OCI-LY1 (cell line): ENCODE data around the gene PPHLN1.
"Not testable (repeated sequence)": the region's sequence is repeated elsewhere in the genome, so short reads cannot be mapped to it uniquely, and the experiment has no call there.

Experiments
- H2AFZ ChIP-seq: fragments of 200-600 bp; sonication (generic), shearing (Covaris generic); 2 replicates; pipeline ENCODE4 v1.6.0; 2014; ENCODE audit warnings: antibody characterized with exemption, mild to moderate bottlenecking, low read length
- H3F3A ChIP-seq: fragments of 200-600 bp; sonication (generic), shearing (Covaris generic); 2 replicates; pipeline ENCODE4 v1.6.0; 2014; ENCODE audit warnings: mild to moderate bottlenecking, antibody characterized with exemption, low read length, moderate library complexity; ENCODE audit not compliant: insufficient read depth
- H3K27ac ChIP-seq: fragments of 200-600 bp; sonication (generic); 2 replicates; pipeline ENCODE4 v1.5.1; 2014; ENCODE audit warnings: low read length, mixed run types, mild to moderate bottlenecking, low read depth; ENCODE audit not compliant: poor library complexity, severe bottlenecking
- H3K27me3 ChIP-seq: fragments of 200-600 bp; sonication (generic); 2 replicates; pipeline ENCODE4 v1.6.0; 2014; ENCODE audit warnings: antibody characterized with exemption, mild to moderate bottlenecking, low read length, moderate library complexity; ENCODE audit not compliant: insufficient read depth
- H3K36me3 ChIP-seq: fragments of 200-600 bp; sonication (generic); 2 replicates; pipeline ENCODE4 v1.6.1; 2014; ENCODE audit warnings: mild to moderate bottlenecking, antibody characterized with exemption, low read length, moderate library complexity, mixed read lengths; ENCODE audit not compliant: insufficient read depth
- H3K4me1 ChIP-seq: fragments of 200-600 bp; sonication (generic); 2 replicates; pipeline ENCODE4 v1.5.1; 2014; ENCODE audit warnings: mild to moderate bottlenecking, low read length, moderate library complexity; ENCODE audit not compliant: insufficient read depth, severe bottlenecking
- H3K4me2 ChIP-seq: fragments of 200-600 bp; sonication (generic), shearing (Covaris generic); 2 replicates; pipeline ENCODE4 v1.6.1; 2014; ENCODE audit warnings: low read length
- H3K4me3 ChIP-seq: fragments of 200-600 bp; sonication (generic); 2 replicates; pipeline ENCODE4 v1.5.1; 2014; ENCODE audit warnings: low read length, low read depth, mild to moderate bottlenecking, mixed read lengths; ENCODE audit not compliant: poor library complexity, severe bottlenecking
- H3K79me2 ChIP-seq: fragments of 200-600 bp; shearing (Covaris generic); 2 replicates; pipeline ENCODE4 v1.6.1; 2016; ENCODE audit warnings: mixed run types, low read length, mixed read lengths; ENCODE audit not compliant: insufficient read depth
- H3K9ac ChIP-seq: fragments of 200-600 bp; sonication (generic), shearing (Covaris generic); 2 replicates; pipeline ENCODE4 v1.6.1; 2014; ENCODE audit warnings: mild to moderate bottlenecking, low read length, mixed read lengths
- H3K9me2 ChIP-seq: fragments of 200-600 bp; sonication (generic), shearing (Covaris generic); 2 replicates; pipeline ENCODE4 v1.6.1; 2014; ENCODE audit warnings: low read depth, mild to moderate bottlenecking, low read length, mixed read lengths
- H3K9me3 ChIP-seq: fragments of 200-600 bp; shearing (Covaris generic); 2 replicates; pipeline ENCODE4 v1.6.1; 2014; ENCODE audit warnings: low read length, mixed read lengths
- H4K20me1 ChIP-seq: fragments of 200-600 bp; sonication (generic), shearing (Covaris generic); 2 replicates; pipeline ENCODE4 v1.6.0; 2016; ENCODE audit warnings: mild to moderate bottlenecking, low read length; ENCODE audit not compliant: insufficient read depth
- EZH2 ChIP-seq: fragments of 200-600 bp; sonication (generic), shearing (Covaris generic); IDR thresholded peaks from 2 replicates; pipeline ENCODE4 v1.8.0; 2017; ENCODE audit warnings: borderline replicate concordance, mixed run types, mild to moderate bottlenecking, antibody characterized with exemption, low read length, moderate library complexity, mixed read lengths
- TF ChIP-seq, protein P1 (sequence below): fragments of 200-600 bp; sonication (generic), shearing (Covaris generic); IDR thresholded peaks from 2 replicates; pipeline ENCODE4 v1.5.1; 2017; ENCODE audit warnings: mild to moderate bottlenecking, antibody characterized with exemption, low read length, moderate library complexity, mixed read lengths

Gene PPHLN1

DNA sequence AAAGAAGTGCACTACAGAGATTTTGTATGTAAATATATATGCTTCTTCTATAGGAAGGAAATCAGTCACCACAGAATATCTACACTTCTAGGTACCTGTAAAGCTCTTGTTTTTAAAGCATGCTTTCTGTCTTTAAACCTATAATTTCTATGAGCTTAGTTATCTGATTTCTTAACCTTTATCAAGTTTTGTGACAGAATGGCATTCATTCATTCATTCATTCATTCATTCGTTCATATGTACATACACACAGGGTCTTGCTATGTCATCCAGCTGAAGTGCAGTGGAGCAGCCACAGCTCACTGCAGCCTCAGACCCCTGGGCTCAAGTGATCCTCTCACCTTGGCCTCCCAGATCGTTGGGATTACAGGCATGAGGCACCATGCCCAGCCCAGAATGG lies 16.1 kb downstream of the PPHLN1 start:
- no peak overlapping the region for H3K4me2 ChIP-seq
- no peaks in the 10 kb centered on the region for H3K9me3 ChIP-seq
- H3K27me3 ChIP-seq = no peaks in the 10 kb centered on the region
- TF ChIP-seq, protein P1, sequence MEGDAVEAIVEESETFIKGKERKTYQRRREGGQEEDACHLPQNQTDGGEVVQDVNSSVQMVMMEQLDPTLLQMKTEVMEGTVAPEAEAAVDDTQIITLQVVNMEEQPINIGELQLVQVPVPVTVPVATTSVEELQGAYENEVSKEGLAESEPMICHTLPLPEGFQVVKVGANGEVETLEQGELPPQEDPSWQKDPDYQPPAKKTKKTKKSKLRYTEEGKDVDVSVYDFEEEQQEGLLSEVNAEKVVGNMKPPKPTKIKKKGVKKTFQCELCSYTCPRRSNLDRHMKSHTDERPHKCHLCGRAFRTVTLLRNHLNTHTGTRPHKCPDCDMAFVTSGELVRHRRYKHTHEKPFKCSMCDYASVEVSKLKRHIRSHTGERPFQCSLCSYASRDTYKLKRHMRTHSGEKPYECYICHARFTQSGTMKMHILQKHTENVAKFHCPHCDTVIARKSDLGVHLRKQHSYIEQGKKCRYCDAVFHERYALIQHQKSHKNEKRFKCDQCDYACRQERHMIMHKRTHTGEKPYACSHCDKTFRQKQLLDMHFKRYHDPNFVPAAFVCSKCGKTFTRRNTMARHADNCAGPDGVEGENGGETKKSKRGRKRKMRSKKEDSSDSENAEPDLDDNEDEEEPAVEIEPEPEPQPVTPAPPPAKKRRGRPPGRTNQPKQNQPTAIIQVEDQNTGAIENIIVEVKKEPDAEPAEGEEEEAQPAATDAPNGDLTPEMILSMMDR = no peak
- TF ChIP-seq EZH2 = no peak
- H3K36me3 ChIP-seq = peaks cover 71% of the 10 kb centered on the region
- no peak overlapping the region for H2AFZ ChIP-seq
- H3K27ac ChIP-seq = no peak overlapping the region
- H3K79me2 ChIP-seq = peaks cover 66% of the 10 kb centered on the region
- H3K4me1 ChIP-seq = no peaks in the 10 kb centered on the region
- no peak overlapping the region for H3K9ac ChIP-seq
- H3F3A ChIP-seq = no peaks in the 10 kb centered on the region
- H3K9me2 ChIP-seq = no peaks in the 10 kb centered on the region
- no peak overlapping the region for H3K4me3 ChIP-seq
- no peaks in the 10 kb centered on the region for H4K20me1 ChIP-seq

DNA sequence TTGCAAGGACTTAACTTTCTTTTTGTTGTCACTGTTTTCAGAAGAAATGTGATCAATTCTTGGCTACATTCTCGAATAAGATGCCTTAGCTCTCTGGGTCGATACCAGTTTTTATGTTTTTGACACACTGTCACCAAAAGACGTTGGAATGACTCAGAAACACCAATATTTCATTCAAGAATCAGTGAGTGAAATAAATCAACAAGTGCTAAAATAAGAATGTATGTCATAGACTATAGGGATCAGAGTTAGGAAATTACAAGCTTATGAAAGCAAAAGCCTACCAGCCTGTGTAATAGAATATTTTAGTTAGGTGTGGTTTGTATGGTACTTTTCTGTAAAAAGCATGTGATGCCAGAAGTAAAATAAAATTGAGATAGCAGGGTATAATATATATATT lies 17.8 kb downstream of the PPHLN1 start:
- H3F3A ChIP-seq = no peaks in the 10 kb centered on the region
- H3K9me2 ChIP-seq = no peaks in the 10 kb centered on the region
- no peak overlapping the region for H2AFZ ChIP-seq
- H3K4me2 ChIP-seq = no peak overlapping the region
- no peaks in the 10 kb centered on the region for H3K9me3 ChIP-seq
- H3K36me3 ChIP-seq = peaks cover 71% of the 10 kb centered on the region
- H3K4me1 ChIP-seq = no peaks in the 10 kb centered on the region
- no peak overlapping the region for H3K4me3 ChIP-seq
- H3K79me2 ChIP-seq = peaks cover 71% of the 10 kb centered on the region
- H3K9ac ChIP-seq = no peak overlapping the region
- no peaks in the 10 kb centered on the region for H3K27me3 ChIP-seq
- H4K20me1 ChIP-seq = no peaks in the 10 kb centered on the region
- TF ChIP-seq, protein P1 = no peak
- TF ChIP-seq EZH2 = no peak
- H3K27ac ChIP-seq = no peak overlapping the region

GRCh38 chr12:42346403-42347002 lies 20.5 kb downstream of the PPHLN1 start:
- Histone ChIP-seq H3K4me2 (no peak overlapping the region), H3K9ac (no peak overlapping the region), H3F3A (no peaks in the 10 kb centered on the region), H3K4me1 (no peaks in the 10 kb centered on the region), H3K36me3 (peaks cover 65% of the 10 kb centered on the region), H3K4me3 (no peak overlapping the region), H3K9me3 (no peaks in the 10 kb centered on the region), H3K27me3 (no peaks in the 10 kb centered on the region), H3K9me2 (no peaks in the 10 kb centered on the region), H3K79me2 (peaks cover 62% of the 10 kb centered on the region), H3K27ac (no peak overlapping the region), H2AFZ (no peak overlapping the region), H4K20me1 (no peaks in the 10 kb centered on the region)
- TF ChIP-seq, protein P1 = no peak
- TF ChIP-seq EZH2 = no peak

- not testable (repeated sequence) for H3K4me1 ChIP-seq, H3F3A ChIP-seq, H3K9ac ChIP-seq, H3K27ac ChIP-seq, H3K4me2 ChIP-seq, H3K9me3 ChIP-seq, H3K9me2 ChIP-seq, H3K27me3 ChIP-seq, H4K20me1 ChIP-seq, H2AFZ ChIP-seq, H3K4me3 ChIP-seq
- Histone ChIP-seq H3K36me3 (peaks cover 68% of the 10 kb centered on the region), H3K79me2 (peaks cover 42% of the 10 kb centered on the region)
Observed at GRCh38 chr12:42349119-42350020, 23.4 kb downstream of the PPHLN1 start.

GRCh38 chr12:42350021-42350407 lies 24.0 kb downstream of the PPHLN1 start:
- H3K4me1 ChIP-seq, H4K20me1 ChIP-seq, H3K4me2 ChIP-seq, H3K9me2 ChIP-seq, H3K9ac ChIP-seq, H3K27me3 ChIP-seq, H3K27ac ChIP-seq, H2AFZ ChIP-seq, H3K4me3 ChIP-seq, H3F3A ChIP-seq, H3K9me3 ChIP-seq: not testable (repeated sequence)
- H3K79me2 ChIP-seq = peaks cover 36% of the 10 kb centered on the region
- peaks cover 68% of the 10 kb centered on the region for H3K36me3 ChIP-seq
